HEK293 (cell line): ENCODE measurements around the gene TENT4A.

ENCODE experiments used
- BCL11B ChIP-seq: fragments of 450-650 bp; formaldehyde crosslinking; IDR thresholded peaks from 2 replicates; pipeline ENCODE4 v1.5.1; 2016; ENCODE audit warnings: low read depth, missing biosample characterization, missing genetic modification characterization
- INSM2 ChIP-seq: fragments of 450-650 bp; formaldehyde crosslinking; IDR thresholded peaks from 2 replicates; pipeline ENCODE4 v1.5.1; 2016; ENCODE audit warnings: missing biosample characterization, missing genetic modification characterization
- KLF1 ChIP-seq: fragments of 450-650 bp; formaldehyde crosslinking; IDR thresholded peaks from 2 replicates; pipeline ENCODE4 v1.5.1; 2016; ENCODE audit warnings: missing biosample characterization, missing genetic modification characterization
- KLF10 ChIP-seq: fragments of 450-650 bp; IDR thresholded peaks from 2 replicates; pipeline ENCODE4 v1.5.1; 2018; ENCODE audit warnings: missing biosample characterization, mild to moderate bottlenecking, missing genetic modification characterization
- PATZ1 ChIP-seq: fragments of 450-650 bp; formaldehyde crosslinking; IDR thresholded peaks from 2 replicates; pipeline ENCODE4 v1.5.1; 2016; ENCODE audit warnings: missing biosample characterization, missing genetic modification characterization
- PRDM1 ChIP-seq: fragments of 450-650 bp; formaldehyde crosslinking; IDR thresholded peaks from 2 replicates; pipeline ENCODE4; 2016; ENCODE audit warnings: missing biosample characterization, missing genetic modification characterization
- SCRT1 ChIP-seq: fragments of 450-650 bp; formaldehyde crosslinking; IDR thresholded peaks from 2 replicates; pipeline ENCODE4 v1.5.1; 2016; ENCODE audit warnings: missing biosample characterization, missing genetic modification characterization, borderline replicate concordance
- SCRT2 ChIP-seq: fragments of 450-650 bp; formaldehyde crosslinking; IDR thresholded peaks from 2 replicates; pipeline ENCODE4 v1.5.1; 2016; ENCODE audit warnings: missing biosample characterization, missing genetic modification characterization
- YY1 ChIP-seq: fragments of 450-650 bp; formaldehyde crosslinking; IDR thresholded peaks from 2 replicates; pipeline ENCODE4 v1.5.1; 2018; ENCODE audit warnings: missing biosample characterization, missing genetic modification characterization
- YY2 ChIP-seq: fragments of 450-650 bp; formaldehyde crosslinking; IDR thresholded peaks from 2 replicates; pipeline ENCODE4 v1.5.1; 2016; ENCODE audit warnings: missing biosample characterization, missing genetic modification characterization
- ZBTB10 ChIP-seq: fragments of 450-650 bp; formaldehyde crosslinking; IDR thresholded peaks from 2 replicates; pipeline ENCODE4 v1.5.1; 2016; ENCODE audit warnings: missing biosample characterization, missing genetic modification characterization
- ZBTB48 ChIP-seq: fragments of 450-650 bp; formaldehyde crosslinking; IDR thresholded peaks from 2 replicates; pipeline ENCODE4 v1.5.1; 2016; ENCODE audit warnings: missing biosample characterization, missing genetic modification characterization
- ZNF23 ChIP-seq: fragments of 450-650 bp; formaldehyde crosslinking; IDR thresholded peaks from 2 replicates; pipeline ENCODE4 v1.5.1; 2016; ENCODE audit warnings: missing biosample characterization, missing genetic modification characterization, borderline replicate concordance
- ZNF24 ChIP-seq: fragments of 450-650 bp; formaldehyde crosslinking; IDR thresholded peaks from 2 replicates; pipeline ENCODE4 v1.5.1; 2016; ENCODE audit warnings: missing biosample characterization, missing genetic modification characterization
- ZNF274 ChIP-seq, 2 experiments: fragments of 200-500 bp in 1 of 2; fragments of 450-650 bp in 1 of 2; sonication (Bioruptor generic) in 1 of 2; formaldehyde crosslinking in 1 of 2; IDR thresholded peaks; 2 replicates each; pipeline versions ENCODE4 v1.5.1 to v1.6.1; 2014 to 2016; ENCODE audit warnings: borderline replicate concordance in 1 of 2, inconsistent platforms in 1 of 2, low read length in 1 of 2, missing biosample characterization in 1 of 2, missing genetic modification characterization in 1 of 2
- ZNF398 ChIP-seq: fragments of 450-650 bp; formaldehyde crosslinking; IDR thresholded peaks from 2 replicates; pipeline ENCODE4 v1.5.1; 2017; ENCODE audit warnings: missing biosample characterization, missing genetic modification characterization
- ZNF488 ChIP-seq: fragments of 450-650 bp; formaldehyde crosslinking; IDR thresholded peaks from 2 replicates; pipeline ENCODE4 v1.5.1; 2016; ENCODE audit warnings: missing biosample characterization, missing genetic modification characterization
- ZNF530 ChIP-seq: fragments of 450-650 bp; formaldehyde crosslinking; IDR thresholded peaks from 2 replicates; pipeline ENCODE4 v1.5.1; 2016; ENCODE audit warnings: low read depth, missing biosample characterization, missing genetic modification characterization
- ZNF549 ChIP-seq: fragments of 450-650 bp; IDR thresholded peaks from 2 replicates; pipeline ENCODE4 v1.5.1; 2018; ENCODE audit warnings: missing biosample characterization, missing genetic modification characterization, mild to moderate bottlenecking, inconsistent platforms, moderate library complexity
- ZNF560 ChIP-seq: fragments of 450-650 bp; formaldehyde crosslinking; IDR thresholded peaks from 2 replicates; pipeline ENCODE4 v1.5.1; 2017; ENCODE audit warnings: missing biosample characterization, missing genetic modification characterization, borderline replicate concordance
- ZNF585B ChIP-seq: fragments of 450-650 bp; formaldehyde crosslinking; IDR thresholded peaks from 2 replicates; pipeline ENCODE4 v1.5.1; 2016; ENCODE audit warnings: missing biosample characterization, missing genetic modification characterization
- ZNF596 ChIP-seq: fragments of 450-650 bp; IDR thresholded peaks from 2 replicates; pipeline ENCODE4 v1.5.0; 2018; ENCODE audit warnings: missing biosample characterization, mild to moderate bottlenecking, missing genetic modification characterization, moderate library complexity
- ZNF629 ChIP-seq: fragments of 450-650 bp; formaldehyde crosslinking; IDR thresholded peaks from 2 replicates; pipeline ENCODE4 v1.5.1; 2017; ENCODE audit warnings: missing biosample characterization, missing genetic modification characterization
- ZNF677 ChIP-seq: fragments of 450-650 bp; IDR thresholded peaks from 2 replicates; pipeline ENCODE4 v1.5.0; 2018; ENCODE audit warnings: missing biosample characterization, mild to moderate bottlenecking, missing genetic modification characterization, moderate library complexity
- ZNF768 ChIP-seq: fragments of 450-650 bp; formaldehyde crosslinking; IDR thresholded peaks from 2 replicates; pipeline ENCODE4 v1.5.1; 2018; ENCODE audit warnings: missing biosample characterization, mild to moderate bottlenecking, missing genetic modification characterization
- ZNF785 ChIP-seq: fragments of 450-650 bp; formaldehyde crosslinking; IDR thresholded peaks from 2 replicates; pipeline ENCODE4 v1.5.1; 2016; ENCODE audit warnings: missing biosample characterization, missing genetic modification characterization
- ZNF791 ChIP-seq: fragments of 450-650 bp; formaldehyde crosslinking; IDR thresholded peaks from 2 replicates; pipeline ENCODE4 v1.5.1; 2016; ENCODE audit warnings: missing biosample characterization, missing genetic modification characterization
- ZNF843 ChIP-seq: fragments of 450-650 bp; formaldehyde crosslinking; IDR thresholded peaks from 2 replicates; pipeline ENCODE4 v1.5.1; 2016; ENCODE audit warnings: missing biosample characterization, missing genetic modification characterization
- TF ChIP-seq, protein P1 (sequence below): fragments of 450-650 bp; formaldehyde crosslinking; optimal IDR thresholded peaks from 2 replicates; pipeline ENCODE3; 2016; ENCODE audit warnings: missing biosample characterization, mild to moderate bottlenecking, missing genetic modification characterization

The TENT4A gene

GRCh38 chr5:6712577-6713273, 507 bp upstream of the TENT4A start (continued):
- TF ChIP-seq ZBTB10 (tag by site-specific recombination): peak; percentile 36; the same call in 1 of the 2 replicates
- TF ChIP-seq ZNF785 (tag by site-specific recombination): no peak
- no peak for TF ChIP-seq ZNF530 (tag by site-specific recombination)
- peak; percentile 81 for TF ChIP-seq SCRT2
- TF ChIP-seq INSM2 (tag by site-specific recombination): no peak
- no peak for TF ChIP-seq ZNF274 (IDR thresholded peaks at IDR 0.05; ENCODE audit: low read length)
- TF ChIP-seq ZNF274 (tag by site-specific recombination; IDR thresholded peaks at IDR 0.05; ENCODE audit: borderline replicate concordance): no peak
- TF ChIP-seq, protein P1, sequence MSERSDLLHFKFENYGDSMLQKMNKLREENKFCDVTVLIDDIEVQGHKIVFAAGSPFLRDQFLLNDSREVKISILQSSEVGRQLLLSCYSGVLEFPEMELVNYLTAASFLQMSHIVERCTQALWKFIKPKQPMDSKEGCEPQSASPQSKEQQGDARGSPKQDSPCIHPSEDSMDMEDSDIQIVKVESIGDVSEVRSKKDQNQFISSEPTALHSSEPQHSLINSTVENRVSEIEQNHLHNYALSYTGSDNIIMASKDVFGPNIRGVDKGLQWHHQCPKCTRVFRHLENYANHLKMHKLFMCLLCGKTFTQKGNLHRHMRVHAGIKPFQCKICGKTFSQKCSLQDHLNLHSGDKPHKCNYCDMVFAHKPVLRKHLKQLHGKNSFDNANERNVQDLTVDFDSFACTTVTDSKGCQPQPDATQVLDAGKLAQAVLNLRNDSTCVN (tag by site-specific recombination): peak; percentile 96
- TF ChIP-seq ZNF629: peak; percentile 41
- peak; percentile 11; the same call in 1 of the 2 replicates for TF ChIP-seq ZNF585B (tag by site-specific recombination)
- TF ChIP-seq YY2 (tag by site-specific recombination): no peak
- peak; percentile 62 for TF ChIP-seq KLF10 (tag by site-specific recombination)
- TF ChIP-seq ZNF23 (tag by site-specific recombination): no peak
- peak; percentile 58; the same call in 1 of the 2 replicates for TF ChIP-seq YY1 (tag by site-specific recombination)
- TF ChIP-seq BCL11B (tag by site-specific recombination): no peak
- TF ChIP-seq ZNF560 (tag by site-specific recombination): no peak
- TF ChIP-seq ZNF768: no peak
- TF ChIP-seq ZNF843 (tag by site-specific recombination): 0 out of 2 replicates have a peak, but pooled peaks have one; percentile 32
- TF ChIP-seq PATZ1 (tag by site-specific recombination): peak; percentile 91
- no peak for TF ChIP-seq ZNF677 (tag by site-specific recombination)
- no peak for TF ChIP-seq SCRT1 (tag by site-specific recombination)
- TF ChIP-seq ZNF791 (tag by site-specific recombination): no peak
- peak; percentile 72 for TF ChIP-seq KLF1 (tag by site-specific recombination)
- TF ChIP-seq PRDM1 (tag by site-specific recombination): no peak
- no peak for TF ChIP-seq ZNF549 (tag by site-specific recombination)
- no peak for TF ChIP-seq ZNF488 (tag by site-specific recombination)
- TF ChIP-seq ZNF596: peak; percentile 74; the same call in 1 of the 2 replicates
- TF ChIP-seq ZNF24 (tag by site-specific recombination): no peak
- TF ChIP-seq ZNF398: peak; percentile 97
- TF ChIP-seq ZBTB48 (tag by site-specific recombination): peak; percentile 80
